ENCODE results near the gene LRCH1. TPM values are rescaled to one million over a fixed set of nuclear protein-coding genes. Genes with fewer than 3 reads are reported as not detected.

Gene LRCH1
- total and polyA plus RNA-seq, 2 of the 13 experiments (the other 11 are each of a cell fraction or from before 2014, with no cell fraction given), result 4.1 to 12.6 TPM

- FAIRE-seq (no peak), DNase-seq (ENCODE audit: low spot score) (no peak), ATAC-seq (no peak)
- H3K36me3 ChIP-seq (replicated peaks in 1 of 2; ENCODE audit: control insufficient read depth in 1 of 2, insufficient read depth in 2 of 2, low read length in 2 of 2), result no peaks in the 10 kb centered on the region
- CTCF ChIA-PET (ENCODE audit: low intra/inter-chr PET ratio, low total read pairs), result no interaction called here
- no peak for TF ChIP-seq TRIM24 (CRISPR knock-in tag; IDR thresholded peaks at IDR 0.05)
- peaks cover 7% of the 10 kb centered on the region; the same call in 1 of the 2 replicates for H3K4me1 ChIP-seq (ENCODE audit: insufficient read depth, low read length)
- H4K20me1 ChIP-seq (ENCODE audit: insufficient read depth, low read length), result no peaks in the 10 kb centered on the region
- intact Hi-C loops (cut with micrococcal nuclease; ENCODE audit: unreplicated experiment) (no loop called here), in situ Hi-C loops (cut with HindIII; ENCODE audit: extremely low pct_ligation_motif_present, low pct_unique_long_range_greater_than_20kb) (no loop called here)
- no peak overlapping the region for H3K4me2 ChIP-seq (ENCODE audit: low read depth, low read length)
- WGBS (ENCODE audit: low lambda C conversion rate), result 7% methylated on average over 1 of the region's 1 CpG
- no peaks in the 10 kb centered on the region for H3K79me2 ChIP-seq (ENCODE audit: insufficient read depth, low read length)
- no peak overlapping the region for H3K4me3 ChIP-seq (replicated peaks in 1 of 3; ENCODE audit: insufficient read depth in 1 of 3, low read depth in 2 of 3, low read length in 3 of 3)
- POLR2A ChIA-PET, result no interaction called here
- H2AFZ ChIP-seq (ENCODE audit: low read length), result no peak overlapping the region
- no peaks in the 10 kb centered on the region for H3K9me3 ChIP-seq (ENCODE audit: low read length)
- H3K9ac ChIP-seq (ENCODE audit: insufficient read depth, low read depth, low read length), result no peak overlapping the region
- H3K27me3 ChIP-seq (ENCODE audit: control insufficient read depth in 1 of 2, insufficient read depth in 2 of 2, low read length in 2 of 2), result no peaks in the 10 kb centered on the region; a peak in 1 of 5 replicates
- no peak overlapping the region for H3K27ac ChIP-seq (ENCODE audit: extremely low read length, insufficient read depth, low read length)
- BruUV-seq (replicated peaks), result no TSS peak
Measured at GRCh38 chr13:46507981-46508380, 45.0 kb upstream of the LRCH1 start.

DNA sequence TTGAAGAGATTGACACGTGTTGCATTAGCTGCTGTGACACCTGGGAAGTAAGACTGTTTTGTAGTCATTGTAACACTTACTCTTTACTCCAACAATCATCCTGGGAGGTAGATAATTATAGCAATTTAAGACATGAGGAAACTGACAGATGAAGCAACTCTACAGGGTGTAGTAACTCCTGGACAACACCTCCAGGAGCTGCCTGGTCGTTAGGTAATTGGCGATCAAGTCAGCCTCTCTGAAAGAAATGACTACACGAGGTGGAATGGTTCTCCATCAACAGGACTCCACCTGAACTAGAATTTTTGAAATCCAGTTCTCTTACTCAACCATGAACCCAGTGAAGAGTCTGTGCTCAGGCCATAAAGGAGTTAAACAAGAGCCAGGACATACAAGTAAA lies 43.0 kb upstream of the LRCH1 start:
- H3K9ac ChIP-seq (ENCODE audit: insufficient read depth, low read depth, low read length), result no peak overlapping the region
- DNase-seq (ENCODE audit: low spot score) (no peak), ATAC-seq (no peak), FAIRE-seq (no peak)
- H3K4me2 ChIP-seq (ENCODE audit: low read depth, low read length), result no peak overlapping the region
- no TSS peak for BruUV-seq (replicated peaks)
- intact Hi-C loops (cut with micrococcal nuclease; ENCODE audit: unreplicated experiment) (no loop called here), in situ Hi-C loops (cut with HindIII; ENCODE audit: extremely low pct_ligation_motif_present, low pct_unique_long_range_greater_than_20kb) (no loop called here)
- ChIA-PET CTCF (ENCODE audit: low intra/inter-chr PET ratio, low total read pairs) (no interaction called here), POLR2A (no interaction called here)
- no peaks in the 10 kb centered on the region for H4K20me1 ChIP-seq (ENCODE audit: insufficient read depth, low read length)
- no peaks in the 10 kb centered on the region for H3K79me2 ChIP-seq (ENCODE audit: insufficient read depth, low read length)
- no peaks in the 10 kb centered on the region; a peak in 1 of 5 replicates for H3K27me3 ChIP-seq (ENCODE audit: control insufficient read depth in 1 of 2, insufficient read depth in 2 of 2, low read length in 2 of 2)
- no peak for TF ChIP-seq AFF4 (CRISPR knock-in tag; IDR thresholded peaks at IDR 0.05)
- TF ChIP-seq ZKSCAN1 (IDR thresholded peaks at IDR 0.05; ENCODE audit: low read length), result no peak
- TF ChIP-seq SMAD9 (CRISPR knock-in tag; IDR thresholded peaks at IDR 0.05), result no peak
- TF ChIP-seq ELF3 (CRISPR knock-in tag; IDR thresholded peaks at IDR 0.05), result no peak
- TF ChIP-seq ATM (IDR thresholded peaks at IDR 0.05; ENCODE audit: borderline replicate concordance), result no peak
- TF ChIP-seq, protein P1, sequence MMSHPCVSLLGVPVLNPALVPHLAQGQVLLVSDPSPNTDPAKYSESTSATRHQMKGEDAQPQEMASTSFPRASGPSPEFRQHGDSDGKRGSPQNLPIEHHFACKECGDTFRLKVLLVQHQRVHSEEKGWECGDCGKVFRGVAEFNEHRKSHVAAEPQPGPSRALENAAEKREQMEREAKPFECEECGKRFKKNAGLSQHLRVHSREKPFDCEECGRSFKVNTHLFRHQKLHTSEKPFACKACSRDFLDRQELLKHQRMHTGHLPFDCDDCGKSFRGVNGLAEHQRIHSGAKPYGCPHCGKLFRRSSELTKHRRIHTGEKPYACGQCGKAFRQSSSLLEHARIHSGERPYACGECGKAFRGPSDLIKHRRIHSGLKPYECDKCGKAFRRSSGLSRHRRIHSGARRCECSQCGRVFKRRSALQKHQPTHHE (CRISPR knock-in tag; IDR thresholded peaks at IDR 0.05; ENCODE audit: borderline replicate concordance), result no peak
- TF ChIP-seq JUN (CRISPR knock-in tag; IDR thresholded peaks at IDR 0.05), result no peak
- TF ChIP-seq HMG20B (CRISPR knock-in tag; conservative IDR thresholded peaks at IDR 0.05), result no peak
- no peak for TF ChIP-seq ZNF597 (CRISPR knock-in tag; IDR thresholded peaks at IDR 0.05)
- no peaks in the 10 kb centered on the region for H3K9me3 ChIP-seq (ENCODE audit: low read length)
- WGBS (ENCODE audit: low lambda C conversion rate), result 2% methylated on average over 4 of the region's 4 CpGs
- H3K4me1 ChIP-seq (ENCODE audit: insufficient read depth, low read length), result peaks cover 7% of the 10 kb centered on the region; the same call in 1 of the 2 replicates
- H2AFZ ChIP-seq (ENCODE audit: low read length), result no peak overlapping the region
- no peak overlapping the region for H3K27ac ChIP-seq (ENCODE audit: extremely low read length, insufficient read depth, low read length)
- H3K4me3 ChIP-seq (replicated peaks in 1 of 3; ENCODE audit: insufficient read depth in 1 of 3, low read depth in 2 of 3, low read length in 3 of 3), result no peak overlapping the region
- H3K36me3 ChIP-seq (replicated peaks in 1 of 2; ENCODE audit: control insufficient read depth in 1 of 2, insufficient read depth in 2 of 2, low read length in 2 of 2), result no peaks in the 10 kb centered on the region

All from HepG2 (cell line).